RPMI7951 (cell line): Measurements from ENCODE around the gene HSD17B14. TPM values are rescaled to one million over a fixed set of nuclear protein-coding genes. Genes with fewer than 3 reads are reported as not detected.
A peak's percentile ranks its signal among the peaks of the same experiment; 100 is the strongest.
"Not testable (repeated sequence)": the region's sequence is repeated elsewhere in the genome, so short reads cannot be mapped to it uniquely, and the experiment has no call there.

ENCODE experiments used
- DNase-seq: peaks from one replicate; pipeline ENCODE4 v3.0.0-alpha.2; 2012; ENCODE audit warnings: low read depth
- total RNA-seq: library from RNA; depleted of rRNA; stranded (reverse); fragments of >200 nt; shearing (Covaris generic); gene quantifications from 2 replicates; pipeline ENCODE4 v1.2.3, GENCODE V29; 2014

HSD17B14 gene
- total RNA-seq, 1 experiment from 2014 or later, result 0.84 TPM

GRCh38 chr19:48867746-48868113 lies 31.4 kb upstream of the HSD17B14 start:
- peak; percentile 28 for DNase-seq

DNA sequence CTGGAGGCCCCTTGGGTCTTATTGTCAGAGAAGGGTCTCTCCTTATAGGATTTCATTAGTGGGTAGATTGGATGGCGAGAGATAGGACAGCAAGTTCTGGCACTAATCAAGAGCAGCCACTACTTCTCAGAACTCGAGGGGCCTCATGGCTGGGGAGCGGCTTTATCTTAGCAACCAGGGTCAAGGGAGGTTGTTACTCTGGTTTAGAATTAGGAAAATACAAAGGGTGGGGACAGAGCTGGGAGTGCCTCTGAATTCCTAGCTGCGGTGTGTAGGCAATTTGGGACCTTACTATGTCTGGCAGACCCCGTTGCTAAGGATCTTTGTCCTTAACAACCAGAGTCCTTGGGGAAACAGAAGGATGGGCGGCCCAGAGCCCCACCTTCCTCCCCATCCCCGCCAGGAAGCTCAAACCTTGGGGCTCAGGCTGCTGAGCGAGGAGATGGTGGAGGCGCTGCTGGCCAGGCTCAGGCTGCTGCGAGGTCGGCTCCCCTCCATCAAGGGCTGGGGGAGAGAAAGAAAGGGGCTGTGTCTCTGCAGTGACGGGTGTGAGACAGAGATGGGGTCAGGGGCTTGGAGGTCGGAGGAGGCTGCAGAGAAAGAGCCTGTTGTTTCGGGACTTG lies 30.9 kb upstream of the HSD17B14 start:
- no peak for DNase-seq

DNA sequence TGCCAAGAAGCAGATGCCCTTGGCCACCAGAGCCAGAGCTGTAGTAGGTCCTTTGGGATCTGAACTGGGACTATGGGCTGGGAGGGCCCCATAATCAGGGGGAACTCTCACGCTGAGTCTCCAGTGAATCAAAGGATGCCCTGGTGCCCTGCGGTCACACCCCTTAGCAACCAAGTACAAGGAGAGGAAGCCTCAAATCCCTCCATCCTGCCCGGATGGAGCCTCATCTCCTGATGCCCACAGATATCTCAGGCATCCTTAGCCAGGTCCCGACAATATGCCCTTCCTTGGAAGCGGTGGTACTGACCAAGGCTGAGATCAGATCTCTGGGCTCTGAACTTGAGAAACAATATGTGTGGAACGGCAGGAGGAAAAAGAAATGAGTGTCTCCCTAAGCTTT lies 30.4 kb upstream of the HSD17B14 start:
- DNase-seq, result no peak

- no peak for DNase-seq
These were observed 26.5 kb upstream of the HSD17B14 start for GRCh38 chr19:48862827-48863226.

DNA sequence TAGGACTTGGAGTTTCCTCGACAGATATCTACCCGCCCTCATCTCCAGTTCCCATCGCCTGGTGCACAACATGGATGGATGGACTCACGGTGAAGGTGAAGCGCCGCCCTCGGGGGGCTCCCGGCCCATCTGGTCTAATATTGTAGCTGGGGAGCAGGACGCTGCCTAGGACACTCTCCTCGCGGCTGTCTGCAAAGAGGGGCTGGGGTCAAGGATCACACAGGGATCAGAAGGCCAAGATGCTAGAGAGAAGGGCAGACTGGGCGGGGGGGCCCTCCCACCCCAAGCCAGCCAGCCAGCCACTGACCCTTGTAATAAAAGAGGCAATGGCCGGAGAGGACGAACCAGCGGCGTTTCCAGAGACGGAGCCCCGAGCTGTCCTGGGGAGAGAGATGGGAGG lies 25.0 kb upstream of the HSD17B14 start:
- DNase-seq, result no peak

DNA sequence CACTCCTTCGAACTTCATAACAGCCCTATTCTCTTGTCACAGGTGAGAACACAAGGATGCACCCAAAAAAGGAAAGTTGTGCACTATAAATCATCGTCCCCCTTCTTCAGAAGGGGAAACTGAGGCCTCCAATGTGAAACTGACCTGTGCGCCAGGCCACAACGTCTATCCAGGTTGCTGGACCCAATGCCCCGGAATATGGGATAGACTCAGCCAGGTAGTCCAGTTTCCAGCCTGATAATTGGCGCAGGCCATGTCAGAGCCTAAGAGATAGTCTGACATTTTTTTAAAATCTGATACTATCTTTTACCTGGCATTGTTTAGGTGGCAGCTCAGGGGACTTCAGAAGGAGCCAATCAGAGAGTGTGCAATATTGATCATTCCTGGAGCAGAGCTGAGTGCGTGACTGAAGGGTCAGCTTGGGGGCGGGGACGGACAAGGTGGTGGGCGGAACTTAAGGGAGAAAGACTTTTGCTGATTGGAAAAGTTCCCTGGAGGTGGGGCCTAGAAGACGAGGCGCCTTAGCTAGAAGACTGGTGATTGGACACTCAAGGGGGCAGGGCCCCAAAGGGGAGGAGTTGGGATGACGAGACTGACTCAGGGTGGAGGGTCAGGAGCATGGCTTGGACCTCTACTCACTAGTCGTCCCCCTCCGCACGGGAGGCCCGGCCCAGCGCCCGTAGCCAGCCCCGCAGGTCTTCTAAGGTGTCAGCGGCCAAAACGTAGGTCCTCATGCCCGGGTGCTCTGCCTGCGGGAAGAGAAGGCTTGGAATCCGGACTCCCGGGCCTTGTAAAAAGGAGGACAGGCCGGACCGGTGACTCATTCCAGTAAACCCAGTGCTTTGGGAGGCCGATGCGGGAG lies 23.7 kb upstream of the HSD17B14 start:
- DNase-seq, result no peak

GRCh38 chr19:48858984-48859710 lies 22.9 kb upstream of the HSD17B14 start:
- no peak for DNase-seq

GRCh38 chr19:48856921-48857320 lies 20.6 kb upstream of the HSD17B14 start:
- DNase-seq, result no peak

GRCh38 chr19:48854103-48854502 lies 17.8 kb upstream of the HSD17B14 start:
- no peak for DNase-seq

- no peak for DNase-seq
These were observed 17.2 kb upstream of the HSD17B14 start for GRCh38 chr19:48853483-48853882.

GRCh38 chr19:48852292-48852691 lies 16.0 kb upstream of the HSD17B14 start:
- DNase-seq, result no peak

GRCh38 chr19:48846659-48847058 lies 10.4 kb upstream of the HSD17B14 start:
- not testable (repeated sequence) for DNase-seq

GRCh38 chr19:48845384-48845783 lies 9.1 kb upstream of the HSD17B14 start:
- no peak for DNase-seq

DNA sequence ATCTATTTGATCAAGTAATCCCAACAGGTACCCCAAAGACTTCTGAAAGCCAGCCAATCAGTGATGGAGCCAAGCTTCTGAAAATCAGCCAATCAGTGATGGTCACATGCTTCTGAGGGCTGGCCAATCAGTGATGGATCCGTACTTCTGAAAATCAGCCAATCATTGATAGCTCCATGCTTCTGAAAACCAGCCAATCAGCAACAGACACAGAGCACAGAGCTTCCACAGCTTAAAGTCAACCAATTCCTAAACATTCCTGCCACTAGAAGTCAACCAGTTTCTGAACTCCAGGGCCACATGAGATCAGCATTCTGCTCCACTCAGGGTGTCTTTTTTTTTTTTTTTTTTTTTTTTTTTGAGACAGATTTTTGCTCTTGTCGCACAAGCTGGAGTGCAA lies 8.2 kb upstream of the HSD17B14 start:
- peak; percentile 62 for DNase-seq

- DNase-seq, result peak; percentile 58
These were observed 6.5 kb upstream of the HSD17B14 start for GRCh38 chr19:48842789-48843162.

DNA sequence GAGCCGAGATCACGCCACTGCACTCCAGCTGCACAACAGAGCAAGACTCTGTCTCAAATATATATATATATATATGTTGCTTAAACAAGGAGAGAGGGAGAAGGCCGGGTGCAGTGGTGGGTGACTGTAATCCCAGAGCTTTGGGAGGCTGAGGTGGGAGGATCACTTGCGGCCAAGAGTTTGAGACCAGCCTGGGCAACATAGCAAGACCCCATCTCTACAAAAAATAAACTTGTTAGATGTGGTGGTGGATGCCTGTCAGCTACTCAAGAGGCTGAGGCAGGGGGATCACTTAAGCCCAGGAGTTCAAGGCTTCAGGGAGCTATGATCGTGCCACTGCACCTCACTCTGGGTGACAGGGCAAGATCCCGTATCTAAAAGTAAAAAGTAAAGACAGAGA lies 5.3 kb upstream of the HSD17B14 start:
- DNase-seq, result no peak

- DNase-seq, result no peak
These were observed 4.8 kb upstream of the HSD17B14 start for GRCh38 chr19:48841047-48841446.

DNA sequence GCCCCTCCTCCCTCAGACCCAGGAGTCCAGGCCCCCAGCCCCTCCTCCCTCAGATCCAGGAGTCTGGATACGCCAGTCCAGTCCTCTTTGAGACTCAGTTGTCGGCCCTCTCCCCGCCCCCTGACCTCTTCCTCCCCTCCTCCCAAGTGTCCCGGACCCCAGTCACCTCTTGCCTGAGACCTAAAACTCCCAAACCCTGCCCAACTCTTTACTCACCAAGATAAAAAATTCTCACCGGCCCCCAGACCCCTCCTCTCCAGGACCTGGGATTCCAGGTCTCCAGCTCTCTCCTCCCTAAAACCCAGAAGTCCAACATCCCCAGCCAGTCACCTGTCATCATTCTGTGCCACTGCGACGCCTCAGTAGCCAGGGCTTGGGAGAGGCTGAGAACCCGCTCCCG lies 1.4 kb upstream of the HSD17B14 start:
- DNase-seq, result no peak

- DNase-seq, result peak; percentile 77
These were observed 797 bp upstream of the HSD17B14 start for GRCh38 chr19:48837051-48837524.

GRCh38 chr19:48835734-48836088 lies 580 bp downstream of the HSD17B14 start:
- peak; percentile 81 for DNase-seq

- DNase-seq, result no peak
These were observed 2.3 kb downstream of the HSD17B14 start for GRCh38 chr19:48833977-48834376.

DNA sequence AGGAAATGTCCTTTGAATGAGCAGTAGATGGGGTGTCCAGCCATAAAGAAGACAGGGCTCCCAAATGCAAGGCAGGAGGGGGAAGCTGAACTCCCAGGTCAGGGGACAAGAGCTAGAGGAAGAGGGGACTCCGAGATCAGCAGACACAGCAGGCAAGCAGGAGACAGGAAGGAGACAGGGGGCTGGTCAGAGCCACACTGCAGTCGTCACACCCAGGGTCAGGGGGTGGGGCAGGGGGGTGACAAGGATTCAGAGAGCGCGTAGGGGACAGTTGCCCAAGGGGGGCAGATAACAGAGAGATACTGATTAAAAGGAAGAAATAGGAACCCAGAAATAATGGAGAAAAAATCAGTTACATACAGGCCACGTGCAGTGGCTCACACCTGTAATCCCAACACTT lies 3.2 kb downstream of the HSD17B14 start:
- DNase-seq, result no peak

GRCh38 chr19:48830965-48831364 lies 5.3 kb downstream of the HSD17B14 start:
- DNase-seq, result no peak
